GM19455 (cell line): ENCODE results near the gene KCNN2.
A peak's percentile ranks its signal among the peaks of the same experiment; 100 is the strongest.
"Not testable (repeated sequence)": the region's sequence is repeated elsewhere in the genome, so short reads cannot be mapped to it uniquely, and the experiment has no call there.

Experiments
- ATAC-seq: cut with Tn5 transposase; IDR thresholded peaks from one replicate; pipeline ENCODE4 v1.9.1; 2021; ENCODE audit not compliant: unreplicated experiment

Gene KCNN2

GRCh38 chr5:114418176-114419066 is 56.6 kb downstream of the KCNN2 start:
- peak; percentile 89 for ATAC-seq

- ATAC-seq = peak; percentile 18
These were observed 57.2 kb downstream of the KCNN2 start for GRCh38 chr5:114419067-114419388.

- no peak for ATAC-seq
These were observed 58.1 kb downstream of the KCNN2 start for GRCh38 chr5:114419959-114420358.

GRCh38 chr5:114427204-114427603 is 65.3 kb downstream of the KCNN2 start:
- no peak for ATAC-seq

- ATAC-seq = no peak
These were observed 68.7 kb downstream of the KCNN2 start for GRCh38 chr5:114430532-114430931.

- not testable (repeated sequence) for ATAC-seq
These were observed 70.8 kb downstream of the KCNN2 start for GRCh38 chr5:114432684-114433083.

- ATAC-seq = no peak
These were observed 72.7 kb downstream of the KCNN2 start for GRCh38 chr5:114434396-114435219.

GRCh38 chr5:114435220-114435481 is 73.3 kb downstream of the KCNN2 start:
- ATAC-seq = no peak

GRCh38 chr5:114435885-114436299 is 74.0 kb downstream of the KCNN2 start:
- peak; percentile 58 for ATAC-seq

GRCh38 chr5:114437936-114438335 is 76.1 kb downstream of the KCNN2 start:
- ATAC-seq = no peak

GRCh38 chr5:114438471-114438870 is 76.6 kb downstream of the KCNN2 start:
- ATAC-seq = no peak

GRCh38 chr5:114447084-114447773 is 85.4 kb downstream of the KCNN2 start:
- no peak for ATAC-seq

- ATAC-seq = no peak
These were observed 86.6 kb downstream of the KCNN2 start for GRCh38 chr5:114448481-114448880.

GRCh38 chr5:114449860-114450421 is 88.1 kb downstream of the KCNN2 start:
- ATAC-seq = peak; percentile 95

GRCh38 chr5:114450437-114450836 is 88.6 kb downstream of the KCNN2 start:
- ATAC-seq = no peak

GRCh38 chr5:114458726-114459125 is 96.9 kb downstream of the KCNN2 start:
- no peak for ATAC-seq

GRCh38 chr5:114467171-114467570 is 105.3 kb downstream of the KCNN2 start:
- ATAC-seq = no peak

- ATAC-seq = no peak
These were observed 105.9 kb downstream of the KCNN2 start for GRCh38 chr5:114467729-114468128.

GRCh38 chr5:114469372-114469771 is 107.5 kb downstream of the KCNN2 start:
- no peak for ATAC-seq

- no peak for ATAC-seq
These were observed 109.7 kb downstream of the KCNN2 start for GRCh38 chr5:114471529-114471928.

- ATAC-seq = no peak
These were observed 111.7 kb downstream of the KCNN2 start for GRCh38 chr5:114473541-114473940.
